Trophoblast cell (in vitro differentiated cells and primary cell): ENCODE measurements around the gene PSMG3.

Source experiments
- DNase-seq, 2 donors: peaks; one replicate each; pipeline ENCODE4 v3.0.0-alpha.2; 2016
- H2AFZ ChIP-seq: 2 replicates; pipeline ENCODE4 v1.6.1; 2013; ENCODE audit warnings: low read length, moderate library complexity, mild to moderate bottlenecking; ENCODE audit not compliant: insufficient read depth, poor library complexity
- H2AK5ac ChIP-seq: 2 replicates; pipeline ENCODE4 v1.6.1; 2013; ENCODE audit warnings: mild to moderate bottlenecking, low read length
- H2BK120ac ChIP-seq: 2 replicates; pipeline ENCODE4 v1.6.1; 2013; ENCODE audit warnings: low read length, mild to moderate bottlenecking, moderate library complexity; ENCODE audit not compliant: insufficient read depth, poor library complexity
- H2BK12ac ChIP-seq: 2 replicates; pipeline ENCODE4 v1.6.1; 2013; ENCODE audit warnings: mild to moderate bottlenecking, low read length, moderate library complexity
- H2BK5ac ChIP-seq: 2 replicates; pipeline ENCODE4 v1.6.1; 2013; ENCODE audit warnings: low read length, low read depth, moderate library complexity, mild to moderate bottlenecking; ENCODE audit not compliant: poor library complexity
- H3K14ac ChIP-seq: 2 replicates; pipeline ENCODE4 v1.6.1; 2013; ENCODE audit warnings: mild to moderate bottlenecking, low read length
- H3K18ac ChIP-seq: 2 replicates; pipeline ENCODE4 v1.6.1; 2013; ENCODE audit warnings: mild to moderate bottlenecking, low read length
- H3K23ac ChIP-seq: 2 replicates; pipeline ENCODE4 v1.6.1; 2013; ENCODE audit warnings: low read length
- H3K27ac ChIP-seq: 2 replicates; pipeline ENCODE4 v1.5.1; 2013; ENCODE audit warnings: low read depth, mild to moderate bottlenecking, inconsistent platforms, low read length, moderate library complexity
- H3K27me3 ChIP-seq: 2 replicates; pipeline ENCODE4 v1.6.1; 2013; ENCODE audit warnings: inconsistent platforms, mild to moderate bottlenecking, low read length, moderate library complexity; ENCODE audit not compliant: insufficient read depth
- H3K36me3 ChIP-seq, 2 experiments: 1 replicate in 1 of 2; 2 replicates in 1 of 2; pipeline ENCODE4 v1.6.1; 2013; ENCODE audit warnings: low read length in 2 of 2, mild to moderate bottlenecking in 2 of 2, moderate library complexity in 1 of 2; ENCODE audit not compliant: insufficient read depth in 2 of 2, control insufficient read depth in 1 of 2
- H3K4ac ChIP-seq: 2 replicates; pipeline ENCODE4 v1.6.1; 2013; ENCODE audit warnings: low read depth, mild to moderate bottlenecking, low read length, moderate library complexity
- H3K4me1 ChIP-seq, 2 experiments: 1 replicate in 1 of 2; 2 replicates in 1 of 2; pipeline ENCODE4 v1.6.1; 2013; ENCODE audit warnings: low read length in 2 of 2, mild to moderate bottlenecking in 2 of 2, moderate library complexity in 1 of 2; ENCODE audit not compliant: insufficient read depth in 2 of 2, control insufficient read depth in 1 of 2
- H3K4me2 ChIP-seq: 2 replicates; pipeline ENCODE4 v1.6.1; 2013; ENCODE audit warnings: inconsistent platforms, mild to moderate bottlenecking, low read length, moderate library complexity
- H3K4me3 ChIP-seq: 2 replicates; pipeline ENCODE4 v1.5.1; 2013; ENCODE audit warnings: mild to moderate bottlenecking, low read depth, low read length, inconsistent platforms
- H3K79me1 ChIP-seq: one replicate; pipeline ENCODE4 v1.6.1; 2013; ENCODE audit warnings: low read length
- H3K79me2 ChIP-seq: 2 replicates; pipeline ENCODE4 v1.6.1; 2013; ENCODE audit warnings: low read length, mild to moderate bottlenecking; ENCODE audit not compliant: control insufficient read depth, insufficient read depth, poor library complexity
- H3K9ac ChIP-seq: 2 replicates; pipeline ENCODE4 v1.6.1; 2013; ENCODE audit warnings: mild to moderate bottlenecking, low read length
- H3K9me3 ChIP-seq: 2 replicates; pipeline ENCODE4 v1.6.1; 2013; ENCODE audit warnings: low read depth, mild to moderate bottlenecking, control low read depth, inconsistent platforms, low read length; ENCODE audit not compliant: insufficient read depth
- H4K12ac ChIP-seq: 2 replicates; pipeline ENCODE4 v1.6.1; 2013; ENCODE audit warnings: low read depth, mild to moderate bottlenecking, low read length, moderate library complexity
- H4K8ac ChIP-seq: 2 replicates; pipeline ENCODE4 v1.6.1; 2013; ENCODE audit warnings: low read depth, mild to moderate bottlenecking, low read length, moderate library complexity
- H4K91ac ChIP-seq: one replicate; pipeline ENCODE4 v1.6.1; 2013; ENCODE audit warnings: low read depth, mild to moderate bottlenecking, low read length, moderate library complexity
- WGBS: extraction: QIAGEN DNeasy Blood & Tissue Kit; methylation state at CpG from one replicate; pipeline ENCODE4 v1.1.7; 2013; ENCODE audit warnings: missing lambda C conversion rate; ENCODE audit not compliant: insufficient read length, insufficient coverage; ENCODE audit errors: extremely low coverage; 5-methylcytosine and 5-hydroxymethylcytosine counted together

The PSMG3 gene

DNA sequence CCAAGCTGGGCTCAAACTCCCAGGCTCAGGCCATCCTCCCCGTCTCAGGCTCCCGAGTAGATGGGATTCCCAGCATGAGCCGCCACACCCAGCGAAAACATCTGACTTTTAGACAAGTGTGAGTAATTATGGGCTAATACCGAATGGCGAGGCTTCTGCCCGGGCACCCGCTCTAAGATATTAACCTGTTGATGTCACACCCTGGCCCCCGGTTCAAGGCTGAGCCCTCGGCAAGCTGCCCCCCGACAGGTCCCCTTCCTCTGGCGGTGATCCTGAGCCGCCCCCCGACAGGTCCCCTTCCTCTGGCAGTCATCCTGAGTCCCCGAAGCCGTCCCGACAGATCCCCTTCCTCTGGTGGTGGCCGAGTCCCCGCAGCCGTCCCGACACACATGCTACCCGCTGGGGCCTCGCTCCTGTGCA lies 5.2 kb downstream of the PSMG3 start:
- Histone ChIP-seq H3K9me3 (no peaks in the 10 kb centered on the region), H2BK12ac (no peak overlapping the region), H4K8ac (no peak overlapping the region), H4K91ac (no peak overlapping the region), H2AK5ac (no peak overlapping the region), H3K27me3 (no peaks in the 10 kb centered on the region), H3K4me1 (peaks cover 26 to 27% of the 10 kb centered on the region in 2 experiments), H3K79me2 (peaks cover 4% of the 10 kb centered on the region), H3K27ac (no peak overlapping the region), H3K14ac (no peak overlapping the region), H2BK5ac (no peak overlapping the region), H3K4ac (no peak overlapping the region), H3K79me1 (peaks cover 12% of the 10 kb centered on the region), H2AFZ (no peak overlapping the region), H4K12ac (no peak overlapping the region), H3K4me3 (no peak overlapping the region), H3K4me2 (no peak overlapping the region), H3K18ac (no peak overlapping the region), H3K36me3 (peaks cover 6 to 9% of the 10 kb centered on the region in 2 experiments), H2BK120ac (no peak overlapping the region), H3K23ac (no peak overlapping the region), H3K9ac (no peak overlapping the region)
- DNase-seq = peak; percentile 61 to 75
- no CpG with 5 or more reads among the region's 23 CpGs for WGBS

DNA sequence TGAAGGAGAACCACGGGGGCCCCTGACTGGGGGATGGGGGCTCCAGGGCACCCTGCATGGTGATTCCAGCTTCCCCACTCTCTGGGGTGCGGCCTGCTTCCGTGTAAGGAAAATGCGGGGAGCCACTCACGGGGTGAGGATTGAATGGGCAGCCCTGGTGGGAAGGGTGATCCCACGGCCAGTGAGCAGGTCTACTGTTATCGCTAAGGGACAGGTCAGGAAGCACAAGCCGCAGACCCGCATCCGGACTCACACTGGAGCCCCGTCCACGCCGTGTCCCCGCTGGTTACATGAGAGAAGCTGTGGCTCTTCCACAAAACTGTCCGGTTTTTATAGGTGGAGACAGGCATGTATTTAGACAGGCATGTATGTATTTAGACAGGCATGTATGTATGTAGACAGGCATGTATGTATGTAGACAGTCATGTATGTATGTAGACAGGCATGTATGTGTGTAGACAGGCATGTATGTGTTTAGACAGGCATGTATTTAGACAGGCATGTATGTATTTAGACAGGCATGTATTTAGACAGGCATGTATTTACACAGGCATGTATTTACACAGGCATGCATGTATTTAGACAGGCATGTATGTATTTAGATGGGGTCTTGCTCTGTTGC lies 5.7 kb downstream of the PSMG3 start:
- Histone ChIP-seq H3K9me3 (no peaks in the 10 kb centered on the region), H3K18ac (no peak overlapping the region), H3K4me1 (peaks cover 29 to 31% of the 10 kb centered on the region in 2 experiments), H4K91ac (no peak overlapping the region), H3K27me3 (no peaks in the 10 kb centered on the region), H3K14ac (no peak overlapping the region), H2BK12ac (no peak overlapping the region), H3K4me3 (no peak overlapping the region), H3K79me1 (peaks cover 16% of the 10 kb centered on the region), H3K4me2 (no peak overlapping the region), H3K79me2 (peaks cover 4% of the 10 kb centered on the region), H4K12ac (no peak overlapping the region), H3K4ac (no peak overlapping the region), H2AFZ (no peak overlapping the region), H3K23ac (no peak overlapping the region), H3K27ac (no peak overlapping the region), H4K8ac (no peak overlapping the region), H3K9ac (no peak overlapping the region), H2AK5ac (no peak overlapping the region), H2BK120ac (no peak overlapping the region), H3K36me3 (peaks cover 6 to 9% of the 10 kb centered on the region in 2 experiments), H2BK5ac (no peak overlapping the region)
- no CpG with 5 or more reads among the region's 15 CpGs for WGBS
- DNase-seq = no peak

DNA sequence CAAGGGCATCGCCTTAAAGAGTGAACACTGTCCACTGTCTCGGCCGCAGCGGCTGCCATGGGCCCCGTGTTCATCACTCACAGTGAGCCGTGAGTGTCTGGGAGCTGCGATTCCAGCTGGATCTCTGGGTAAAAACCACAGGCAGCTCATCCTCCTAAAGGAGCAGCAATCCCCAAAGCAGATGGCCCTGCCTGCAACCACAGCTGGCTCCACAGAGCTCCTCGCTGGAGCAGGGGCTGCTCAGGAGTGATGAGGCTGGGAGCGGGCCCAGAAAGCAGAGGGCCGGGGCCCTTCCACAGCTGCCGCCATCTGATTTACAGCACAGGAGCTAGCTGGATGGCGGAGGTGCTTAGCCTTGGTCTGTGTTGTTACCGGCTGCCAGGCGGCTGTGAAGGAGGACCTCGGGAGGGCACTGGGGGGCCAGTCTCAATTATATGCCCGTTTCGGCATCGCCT lies 7.2 kb downstream of the PSMG3 start:
- H4K91ac ChIP-seq = peak overlapping the region; percentile 1
- peaks cover 4% of the 10 kb centered on the region for H3K79me2 ChIP-seq
- no peak overlapping the region for H2BK12ac ChIP-seq
- WGBS = no CpG with 5 or more reads among the region's 18 CpGs
- H4K12ac ChIP-seq = no peak overlapping the region
- no peak overlapping the region for H4K8ac ChIP-seq
- no peak overlapping the region for H2AFZ ChIP-seq
- H3K4me2 ChIP-seq = no peak overlapping the region
- H3K4ac ChIP-seq = no peak overlapping the region
- no peak overlapping the region for H2BK5ac ChIP-seq
- H3K9me3 ChIP-seq = no peaks in the 10 kb centered on the region
- H2AK5ac ChIP-seq = no peak overlapping the region
- H2BK120ac ChIP-seq = no peak overlapping the region
- DNase-seq = no peak
- H3K79me1 ChIP-seq = peaks cover 25% of the 10 kb centered on the region
- no peak overlapping the region for H3K14ac ChIP-seq
- H3K27ac ChIP-seq = no peak overlapping the region
- H3K23ac ChIP-seq = no peak overlapping the region
- peaks cover 29 to 32% of the 10 kb centered on the region in 2 experiments for H3K4me1 ChIP-seq
- no peak overlapping the region for H3K9ac ChIP-seq
- no peaks in the 10 kb centered on the region for H3K27me3 ChIP-seq
- peaks cover 6 to 7% of the 10 kb centered on the region in 2 experiments for H3K36me3 ChIP-seq
- no peak overlapping the region for H3K4me3 ChIP-seq
- no peak overlapping the region for H3K18ac ChIP-seq

DNA sequence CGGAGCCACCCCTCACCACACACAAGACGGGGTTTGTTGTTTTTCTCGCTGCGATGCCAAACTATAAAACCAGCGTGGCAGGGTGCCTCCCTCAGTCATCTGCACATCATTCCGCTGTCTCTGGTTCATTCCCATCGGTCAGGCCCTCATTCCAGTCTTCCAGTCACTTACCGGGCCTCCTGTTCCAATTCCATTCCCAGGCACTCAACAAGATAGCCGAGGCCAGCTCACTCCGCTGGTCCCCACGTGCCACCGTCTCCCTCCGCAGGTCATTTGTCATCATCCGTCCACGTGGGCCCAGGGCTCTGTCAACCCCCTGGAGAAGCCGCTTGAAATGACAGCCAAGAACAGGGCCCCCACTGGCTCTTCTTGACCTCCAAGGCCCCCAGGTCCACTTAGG lies 7.7 kb downstream of the PSMG3 start:
- no peak overlapping the region for H2BK5ac ChIP-seq
- no peaks in the 10 kb centered on the region for H3K9me3 ChIP-seq
- H3K36me3 ChIP-seq = peaks cover 2% of the 10 kb centered on the region in 2 experiments
- no peak overlapping the region for H3K9ac ChIP-seq
- no peak overlapping the region for H3K14ac ChIP-seq
- no peaks in the 10 kb centered on the region for H3K27me3 ChIP-seq
- WGBS = no CpG with 5 or more reads among the region's 16 CpGs
- no peak overlapping the region for H3K4ac ChIP-seq
- no peak overlapping the region for H3K4me3 ChIP-seq
- no peak overlapping the region for H2AK5ac ChIP-seq
- H2AFZ ChIP-seq = no peak overlapping the region
- peaks cover 26 to 28% of the 10 kb centered on the region in 2 experiments for H3K4me1 ChIP-seq
- no peak overlapping the region for H4K91ac ChIP-seq
- peaks cover 4% of the 10 kb centered on the region for H3K79me2 ChIP-seq
- H4K8ac ChIP-seq = no peak overlapping the region
- H3K18ac ChIP-seq = no peak overlapping the region
- no peak overlapping the region for H4K12ac ChIP-seq
- no peak overlapping the region for H3K4me2 ChIP-seq
- H3K23ac ChIP-seq = no peak overlapping the region
- no peak overlapping the region for H2BK12ac ChIP-seq
- H2BK120ac ChIP-seq = no peak overlapping the region
- H3K79me1 ChIP-seq = peaks cover 26% of the 10 kb centered on the region
- H3K27ac ChIP-seq = no peak overlapping the region
- no peak for DNase-seq
